Transverse colon (tissue), 4 donors: ENCODE results near the gene DKK1. TPM values are rescaled to one million over a fixed set of nuclear protein-coding genes. Genes with fewer than 3 reads are reported as not detected.

Source experiments
- DNase-seq: peaks from one replicate; pipeline ENCODE4 v3.0.0-alpha.2; 2019
- H3K27ac ChIP-seq, 4 donors: fragments of 200-600 bp; sonication (generic); 2 replicates each; pipeline ENCODE4 v1.5.1; 2016 to 2018; ENCODE audit warnings: inconsistent platforms in 4 of 4
- H3K27me3 ChIP-seq: fragments of 200-600 bp; sonication (generic); 2 replicates; pipeline ENCODE4 v1.5.1; 2017; ENCODE audit warnings: inconsistent platforms
- H3K36me3 ChIP-seq, 4 donors: fragments of 200-600 bp; sonication (generic); 2 replicates each; pipeline ENCODE4 v1.5.1; 2017 to 2019; ENCODE audit warnings: inconsistent platforms in 4 of 4
- H3K4me1 ChIP-seq, 4 donors: fragments of 200-600 bp; sonication (generic); 2 replicates each; pipeline ENCODE4 v1.5.1; 2017 to 2020; ENCODE audit warnings: inconsistent platforms in 4 of 4
- H3K4me3 ChIP-seq, 4 donors: fragments of 200-600 bp; sonication (generic); 1 replicate in 1 of 4; 2 replicates in 3 of 4; pipeline versions ENCODE4 v1.5.1 to v1.6.1; 2017 to 2019; ENCODE audit warnings: inconsistent platforms in 4 of 4
- H3K9me3 ChIP-seq, 2 donors: fragments of 200-600 bp; sonication (generic); 2 replicates each; pipeline ENCODE4 v1.5.1; 2017 to 2019; ENCODE audit warnings: inconsistent platforms in 2 of 2
- EP300 ChIP-seq: sonication (generic); formaldehyde crosslinking; IDR thresholded peaks from one replicate; pipeline ENCODE4 v1.6.1; 2017; ENCODE audit warnings: antibody characterized with exemption, low read depth
- POLR2A ChIP-seq: fragments of 450-650 bp; IDR thresholded peaks from one replicate; pipeline ENCODE4 v1.6.1; 2016; ENCODE audit warnings: antibody characterized with exemption, mild to moderate bottlenecking, moderate library complexity
- POLR2AphosphoS5 ChIP-seq, 3 donors: sonication (generic); formaldehyde crosslinking; IDR thresholded peaks; one replicate each; pipeline ENCODE4 v1.6.1; 2016; ENCODE audit warnings: antibody characterized with exemption in 3 of 3
- WGBS, 2 donors: methylation state at CpG; one replicate each; pipeline ENCODE4 v1.1.5; 2018; ENCODE audit warnings: low coverage in 1 of 2; 5-methylcytosine and 5-hydroxymethylcytosine counted together
- in situ Hi-C, 4 donors: fragments of 200-750 bp; cut with MboI; loops; one replicate each; pipeline versions ENCODE4 v1.15.0 to v1.15.1; 2017; ENCODE audit warnings: low sequenced_read_pairs in 3 of 4, low pct_ligation_motif_present in 1 of 4, low pct_unique_long_range_greater_than_20kb in 1 of 4
- intact Hi-C: fragments of 100-400 bp; cut with DNase I; formaldehyde crosslinking; loops from one replicate; pipeline ENCODE4 v1.15.1; 2023; ENCODE audit warnings: low total_unique reads
- total RNA-seq, 4 donors: library from RNA; depleted of rRNA; stranded (reverse); fragments of >200 nt; gene quantifications; one replicate each; pipeline ENCODE4 v1.1.0, GENCODE V29; 2016
- TF ChIP-seq, protein P1 (sequence below), 5 experiments: fragments of 200-600 bp in 3 of 5; fragments of 450-650 bp in 2 of 5; sonication (generic) in 3 of 5; IDR thresholded peaks; 1 replicate in 2 of 5; 2 replicates in 3 of 5; pipeline ENCODE4 v1.5.1; 2016 to 2017; ENCODE audit warnings: antibody characterized with exemption in 5 of 5, inconsistent platforms in 3 of 5, mild to moderate bottlenecking in 2 of 5, moderate library complexity in 1 of 5

DKK1 gene
- total RNA-seq, 4 donors from 2014 or later, result 0.27 TPM; not detected in 3

DNA sequence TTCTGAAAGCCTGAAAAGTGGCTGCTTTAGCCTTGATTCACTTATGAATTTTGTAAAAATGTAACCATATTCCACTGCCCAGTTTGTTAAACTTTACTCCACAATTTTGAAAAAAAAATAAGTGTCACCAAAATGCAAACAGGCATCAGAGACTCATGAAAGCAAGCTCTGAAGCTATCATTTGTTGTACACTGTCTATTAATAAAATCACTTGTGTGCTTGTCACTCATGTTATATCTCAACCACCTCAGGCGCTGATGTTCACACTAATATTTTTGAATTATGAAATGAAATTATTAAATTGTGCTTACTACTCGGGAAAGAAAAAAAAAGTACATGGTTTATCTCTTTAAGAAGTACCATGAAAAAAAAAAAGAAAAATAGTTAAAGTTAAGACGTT lies 34.5 kb upstream of the DKK1 start:
- no peak for DNase-seq
- H3K36me3 ChIP-seq, result no peaks in the 10 kb centered on the region
- intact Hi-C loops (no loop called here), in situ Hi-C loops (no loop called here)
- WGBS, 2 donors, result 48 to 55% methylated on average over 3 of the region's 3 CpGs
- H3K27ac ChIP-seq, result no peak overlapping the region
- no peak overlapping the region for H3K4me3 ChIP-seq
- no peaks in the 10 kb centered on the region for H3K9me3 ChIP-seq
- no peaks in the 10 kb centered on the region for H3K4me1 ChIP-seq
- no peak for TF ChIP-seq POLR2AphosphoS5 (IDR thresholded peaks at IDR 0.05)
- TF ChIP-seq, protein P1, sequence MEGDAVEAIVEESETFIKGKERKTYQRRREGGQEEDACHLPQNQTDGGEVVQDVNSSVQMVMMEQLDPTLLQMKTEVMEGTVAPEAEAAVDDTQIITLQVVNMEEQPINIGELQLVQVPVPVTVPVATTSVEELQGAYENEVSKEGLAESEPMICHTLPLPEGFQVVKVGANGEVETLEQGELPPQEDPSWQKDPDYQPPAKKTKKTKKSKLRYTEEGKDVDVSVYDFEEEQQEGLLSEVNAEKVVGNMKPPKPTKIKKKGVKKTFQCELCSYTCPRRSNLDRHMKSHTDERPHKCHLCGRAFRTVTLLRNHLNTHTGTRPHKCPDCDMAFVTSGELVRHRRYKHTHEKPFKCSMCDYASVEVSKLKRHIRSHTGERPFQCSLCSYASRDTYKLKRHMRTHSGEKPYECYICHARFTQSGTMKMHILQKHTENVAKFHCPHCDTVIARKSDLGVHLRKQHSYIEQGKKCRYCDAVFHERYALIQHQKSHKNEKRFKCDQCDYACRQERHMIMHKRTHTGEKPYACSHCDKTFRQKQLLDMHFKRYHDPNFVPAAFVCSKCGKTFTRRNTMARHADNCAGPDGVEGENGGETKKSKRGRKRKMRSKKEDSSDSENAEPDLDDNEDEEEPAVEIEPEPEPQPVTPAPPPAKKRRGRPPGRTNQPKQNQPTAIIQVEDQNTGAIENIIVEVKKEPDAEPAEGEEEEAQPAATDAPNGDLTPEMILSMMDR (IDR thresholded peaks at IDR 0.05), result no peak
- no peak for TF ChIP-seq POLR2A
- TF ChIP-seq EP300, result no peak
- H3K27me3 ChIP-seq, result no peaks in the 10 kb centered on the region

DNA sequence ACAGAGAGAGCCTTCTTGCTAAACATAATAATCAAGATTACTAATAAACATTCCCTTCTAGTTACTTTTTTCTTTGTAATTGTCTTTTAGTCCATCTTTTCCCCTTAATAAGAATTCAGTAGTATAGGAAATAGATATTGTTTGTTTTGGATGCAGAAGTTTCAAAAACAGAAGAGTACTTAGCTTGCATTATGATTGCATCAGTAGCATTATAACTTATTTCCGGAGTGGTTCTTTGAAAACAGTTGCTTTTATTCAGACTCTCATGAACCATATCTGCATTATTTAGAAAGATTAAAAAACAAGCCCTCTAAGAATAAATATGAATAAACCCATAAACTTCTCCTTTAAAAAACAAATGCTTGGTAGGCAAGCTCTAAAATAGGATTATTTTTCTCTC lies 34.0 kb upstream of the DKK1 start:
- WGBS, 2 donors, result 80 to 87% methylated on average over 1 of the region's 1 CpG
- intact Hi-C loops, result no loop called here
- Histone ChIP-seq H3K27me3 (no peaks in the 10 kb centered on the region), H3K36me3 (no peaks in the 10 kb centered on the region), H3K9me3 (no peaks in the 10 kb centered on the region), H3K4me3 (no peak overlapping the region), H3K27ac (no peak overlapping the region), H3K4me1 (no peaks in the 10 kb centered on the region)
- in situ Hi-C loops, result no loop called here
- TF ChIP-seq POLR2AphosphoS5 (IDR thresholded peaks at IDR 0.05) (no peak), POLR2A (no peak), EP300 (no peak)
- TF ChIP-seq, protein P1 (IDR thresholded peaks at IDR 0.05), result no peak
- DNase-seq, result no peak

DNA sequence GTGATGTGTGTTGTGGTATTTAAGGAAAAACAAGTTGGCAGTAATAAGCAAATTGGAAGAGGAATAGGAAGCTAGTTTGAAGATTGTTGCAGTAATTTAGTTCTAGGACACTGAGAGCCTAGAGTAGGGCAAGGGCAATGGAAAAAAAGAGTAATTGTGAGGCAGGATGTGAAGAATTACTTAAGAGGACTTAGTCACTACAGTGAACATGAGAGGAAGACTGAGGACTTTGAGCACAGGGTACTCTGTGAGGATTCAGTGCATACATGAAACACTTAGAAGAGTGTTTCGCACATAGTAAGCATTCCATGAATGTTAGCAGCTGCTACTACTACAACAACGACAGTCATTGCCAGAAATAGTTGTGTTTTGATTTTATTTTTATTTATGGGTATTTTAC lies 30.9 kb upstream of the DKK1 start:
- TF ChIP-seq, protein P1 (IDR thresholded peaks at IDR 0.05), result no peak
- TF ChIP-seq POLR2AphosphoS5 (IDR thresholded peaks at IDR 0.05) (no peak), EP300 (no peak), POLR2A (no peak)
- 84 to 86% methylated on average over 1 to 2 of the region's 2 CpGs for WGBS, 2 donors
- no peak overlapping the region for H3K27ac ChIP-seq
- H3K9me3 ChIP-seq, result no peaks in the 10 kb centered on the region
- peaks cover 0 to 10% (median 7%) of the 10 kb centered on the region in 4 donors for H3K4me1 ChIP-seq
- no peaks in the 10 kb centered on the region for H3K27me3 ChIP-seq
- intact Hi-C loops (no loop called here), in situ Hi-C loops (no loop called here)
- no peaks in the 10 kb centered on the region for H3K36me3 ChIP-seq
- DNase-seq, result no peak
- no peak overlapping the region for H3K4me3 ChIP-seq

DNA sequence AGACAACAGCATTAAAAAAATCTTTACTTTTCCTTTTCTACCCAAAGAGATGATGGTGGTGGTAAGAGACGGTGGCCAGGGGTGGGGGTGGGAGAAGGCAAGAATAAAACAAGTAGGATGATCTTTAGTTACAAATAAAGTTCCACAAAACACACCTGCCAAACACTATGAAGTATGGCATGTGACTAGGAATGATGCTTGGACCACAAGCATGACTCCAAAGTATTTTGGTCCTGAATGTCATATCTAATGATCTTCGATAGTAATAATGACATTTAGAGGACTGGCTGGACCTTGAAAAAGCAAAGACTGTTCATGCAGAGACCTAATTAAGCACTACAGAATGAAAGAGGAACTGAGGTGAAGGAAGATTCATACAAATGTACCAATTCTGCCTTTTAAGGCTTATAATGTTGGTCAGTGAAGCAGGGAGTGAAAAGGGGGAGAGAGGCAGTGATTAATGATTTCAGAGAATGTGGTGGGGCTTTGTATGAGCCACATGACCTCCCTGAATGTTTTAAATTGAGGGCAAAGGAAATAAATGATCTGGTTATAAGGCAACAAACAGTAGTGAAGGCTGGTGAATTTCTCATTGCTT lies 29.6 kb upstream of the DKK1 start:
- intact Hi-C loops, result no loop called here
- no peak overlapping the region for H3K4me3 ChIP-seq
- H3K27ac ChIP-seq, result no peak overlapping the region
- in situ Hi-C loops, result no loop called here
- no peaks in the 10 kb centered on the region for H3K36me3 ChIP-seq
- no peaks in the 10 kb centered on the region for H3K9me3 ChIP-seq
- TF ChIP-seq POLR2AphosphoS5 (IDR thresholded peaks at IDR 0.05), result no peak
- TF ChIP-seq, protein P1 (IDR thresholded peaks at IDR 0.05), result no peak
- TF ChIP-seq POLR2A, result no peak
- no peak for TF ChIP-seq EP300
- H3K27me3 ChIP-seq, result no peaks in the 10 kb centered on the region
- 85 to 89% methylated on average over 2 of the region's 2 CpGs for WGBS, 2 donors
- DNase-seq, result no peak
- peaks cover 0 to 23% (median 15%) of the 10 kb centered on the region in 4 donors for H3K4me1 ChIP-seq
